H9 (cell line): Measurements from ENCODE around the gene TMED6. TPM values are rescaled to one million over a fixed set of nuclear protein-coding genes. Genes with fewer than 3 reads are reported as not detected.

Experiments
- DNase-seq: peaks from one replicate; pipeline ENCODE4 v3.0.0-alpha.2; 2017
- H2AFZ ChIP-seq: one replicate; pipeline ENCODE4 v1.6.1; 2013; ENCODE audit warnings: mild to moderate bottlenecking, low read length, control low read depth, moderate library complexity
- H2AK5ac ChIP-seq: 2 replicates; pipeline ENCODE4 v1.6.1; 2013; ENCODE audit warnings: low read length, control low read depth, mixed read lengths; ENCODE audit not compliant: insufficient read length
- H2BK120ac ChIP-seq: one replicate; pipeline ENCODE4 v1.6.1; 2013; ENCODE audit warnings: low read depth, mild to moderate bottlenecking, low read length, control low read depth, inconsistent platforms; ENCODE audit not compliant: poor library complexity, severe bottlenecking
- H2BK12ac ChIP-seq: 2 replicates; pipeline ENCODE4 v1.6.1; 2013; ENCODE audit warnings: low read length, control low read depth, mixed read lengths, low read depth; ENCODE audit not compliant: insufficient read length
- H2BK15ac ChIP-seq: 2 replicates; pipeline ENCODE4 v1.6.1; 2013; ENCODE audit warnings: low read depth, low read length, control low read depth
- H2BK20ac ChIP-seq: one replicate; pipeline ENCODE4 v1.6.1; 2013; ENCODE audit warnings: low read depth, mild to moderate bottlenecking, low read length, control low read depth, inconsistent platforms; ENCODE audit not compliant: poor library complexity, severe bottlenecking
- H2BK5ac ChIP-seq: 2 replicates; pipeline ENCODE4 v1.6.1; 2013; ENCODE audit warnings: low read length, control low read depth, mixed read lengths; ENCODE audit not compliant: insufficient read length
- H3K14ac ChIP-seq: 2 replicates; pipeline ENCODE4 v1.6.1; 2013; ENCODE audit warnings: low read length, control low read depth; ENCODE audit not compliant: insufficient read depth
- H3K18ac ChIP-seq: 2 replicates; pipeline ENCODE4 v1.6.1; 2013; ENCODE audit warnings: low read depth, mild to moderate bottlenecking, mixed read lengths, low read length, control low read depth; ENCODE audit not compliant: insufficient read length
- H3K23ac ChIP-seq: 2 replicates; pipeline ENCODE4 v1.6.1; 2013; ENCODE audit warnings: low read length, control low read depth, mixed read lengths, low read depth; ENCODE audit not compliant: insufficient read length
- H3K23me2 ChIP-seq: 2 replicates; pipeline ENCODE4 v1.6.1; 2013; ENCODE audit warnings: low read depth, mild to moderate bottlenecking, mixed read lengths, low read length, control low read depth; ENCODE audit not compliant: insufficient read length, poor library complexity, severe bottlenecking
- H3K27ac ChIP-seq: 2 replicates; pipeline ENCODE4 v1.5.1; 2013; ENCODE audit warnings: low read length, control low read depth, mixed read lengths, low read depth; ENCODE audit not compliant: insufficient read length
- H3K27me3 ChIP-seq: 2 replicates; pipeline ENCODE4 v1.6.1; 2013; ENCODE audit warnings: low read length, control low read depth, inconsistent platforms; ENCODE audit not compliant: insufficient read depth
- H3K4ac ChIP-seq: 2 replicates; pipeline ENCODE4 v1.6.1; 2013; ENCODE audit warnings: low read depth, mild to moderate bottlenecking, control low read depth, inconsistent platforms, low read length, moderate library complexity
- H3K4me1 ChIP-seq: 2 replicates; pipeline ENCODE4 v1.6.1; 2013; ENCODE audit warnings: low read length, control low read depth, inconsistent platforms; ENCODE audit not compliant: insufficient read depth
- H3K4me2 ChIP-seq: 2 replicates; pipeline ENCODE4 v1.6.1; 2013; ENCODE audit warnings: low read length, control low read depth, mixed read lengths; ENCODE audit not compliant: insufficient read length, insufficient read depth
- H3K56ac ChIP-seq: 2 replicates; pipeline ENCODE4 v1.6.1; 2013; ENCODE audit warnings: low read depth, mild to moderate bottlenecking, mixed read lengths, low read length, control low read depth; ENCODE audit not compliant: insufficient read length
- H3K79me1 ChIP-seq: 2 replicates; pipeline ENCODE4 v1.6.1; 2013; ENCODE audit warnings: low read depth, mild to moderate bottlenecking, moderate library complexity, low read length, control low read depth, inconsistent platforms; ENCODE audit not compliant: insufficient read depth, poor library complexity, severe bottlenecking
- H3K79me2 ChIP-seq: 2 replicates; pipeline ENCODE4 v1.6.1; 2013; ENCODE audit warnings: low read length, control low read depth, inconsistent platforms; ENCODE audit not compliant: insufficient read depth
- H3K9ac ChIP-seq: 2 replicates; pipeline ENCODE4 v1.6.1; 2013; ENCODE audit warnings: low read length, control low read depth, mixed read lengths; ENCODE audit not compliant: insufficient read length; ENCODE audit errors: extremely low read depth
- H3K9me3 ChIP-seq: one replicate; pipeline ENCODE4 v1.6.1; 2013; ENCODE audit warnings: low read depth, low read length, inconsistent platforms; ENCODE audit not compliant: control insufficient read depth
- H3T11ph ChIP-seq: one replicate; pipeline ENCODE4 v1.6.1; 2013; ENCODE audit warnings: mild to moderate bottlenecking, low read length, control low read depth, inconsistent platforms
- H4K20me1 ChIP-seq: one replicate; pipeline ENCODE4 v1.6.1; 2013; ENCODE audit not compliant: control insufficient read depth, insufficient read length, insufficient read depth
- H4K5ac ChIP-seq: 2 replicates; pipeline ENCODE4 v1.6.1; 2013; ENCODE audit warnings: low read depth, mild to moderate bottlenecking, mixed read lengths, low read length, control low read depth; ENCODE audit not compliant: insufficient read length
- H4K8ac ChIP-seq: replicated peaks from 2 replicates; pipeline ENCODE4 v1.6.1; 2013; ENCODE audit warnings: low read length, control low read depth, mixed read lengths, low read depth; ENCODE audit not compliant: insufficient read length
- H4K91ac ChIP-seq: 2 replicates; pipeline ENCODE4 v1.6.1; 2013; ENCODE audit warnings: low read depth, mild to moderate bottlenecking, moderate library complexity, mixed read lengths, low read length, control low read depth; ENCODE audit not compliant: insufficient read length
- H3K27ac Mint-ChIP-seq, 3 experiments: 2 replicates in 2 of 3; 3 replicates in 1 of 3; pipeline ENCODE4 v1.8.0; 2020 to 2021; ENCODE audit warnings: mixed read lengths in 3 of 3, mild to moderate bottlenecking in 1 of 3, moderate library complexity in 1 of 3
- H3K27me3 Mint-ChIP-seq: 2 replicates; pipeline ENCODE4 v1.8.0; 2021; ENCODE audit warnings: low read depth, mild to moderate bottlenecking, moderate library complexity, mixed read lengths
- H3K36me3 Mint-ChIP-seq, 3 experiments: 2 replicates in 2 of 3; 3 replicates in 1 of 3; pipeline ENCODE4 v1.8.0; 2020 to 2021; ENCODE audit warnings: low read depth in 3 of 3, mixed read lengths in 3 of 3; ENCODE audit not compliant: insufficient read depth in 1 of 3
- H3K4me1 Mint-ChIP-seq, 2 experiments: 2 replicates each; pipeline ENCODE4 v1.8.0; 2020; ENCODE audit warnings: mixed read lengths in 2 of 2
- H3K4me3 Mint-ChIP-seq, 2 experiments: 2 replicates in 1 of 2; 3 replicates in 1 of 2; pipeline ENCODE4 v1.8.0; 2020 to 2021; ENCODE audit warnings: mild to moderate bottlenecking in 2 of 2, mixed read lengths in 2 of 2, moderate library complexity in 1 of 2
- H3K9me3 Mint-ChIP-seq, 2 experiments: 2 replicates in 1 of 2; 3 replicates in 1 of 2; pipeline ENCODE4 v1.8.0; 2020; ENCODE audit warnings: mild to moderate bottlenecking in 2 of 2, mixed read lengths in 2 of 2, moderate library complexity in 1 of 2
- CTCF ChIP-seq: fragments of 200-600 bp; sonication (generic); conservative IDR thresholded peaks from 3 replicates; pipeline ENCODE4 v1.8.0; 2021; ENCODE audit warnings: antibody characterized with exemption, mild to moderate bottlenecking
- WGBS: extraction: QIAGEN DNeasy Blood & Tissue Kit; methylation state at CpG from one replicate; pipeline ENCODE4 v1.1.7; 2013; ENCODE audit warnings: missing lambda C conversion rate, low lambda C conversion rate, mixed read lengths; ENCODE audit not compliant: insufficient read length; ENCODE audit errors: extremely low coverage; 5-methylcytosine and 5-hydroxymethylcytosine counted together
- total RNA-seq: library from RNA; stranded (reverse); gene quantifications from 2 replicates; pipeline ENCODE4 v1.2.1, GENCODE V29; 2021

TMED6 gene
- total RNA-seq, 1 experiment from 2014 or later = 0.31 TPM

GRCh38 chr16:69330286-69331109, 21.1 kb downstream of the TMED6 start, which contains the start of gene PDF:
TSS of gene PDF (minus strand) at chr16:69330588. CDS start at chr16:69330570, 18 bp downstream.
- H4K20me1 ChIP-seq = peaks cover 2% of the 10 kb centered on the region
- H3K9me3 ChIP-seq = no peaks in the 10 kb centered on the region
- Mint-ChIP-seq H3K4me3 (peak within 1 kb of the TSS; percentile 83 to 88), H3K27ac (peak within 1 kb of the TSS; percentile 97), H3K36me3 (peaks cover 39 to 83% (median 69%) of the 10 kb centered on the region in 3 experiments), H3K27me3 (no peaks in the 10 kb centered on the region; the same call in 1 of the 2 replicates), H3K4me1 (peaks cover 21 to 23% of the 10 kb centered on the region in 2 experiments), H3K9me3 (no peaks in the 10 kb centered on the region)
- H2BK5ac ChIP-seq = no peak within 1 kb of the TSS
- H3K4me1 ChIP-seq = no peaks in the 10 kb centered on the region
- H3K4ac ChIP-seq = no peak within 1 kb of the TSS; the same call in 1 of the 2 replicates
- H3K4me2 ChIP-seq = peak within 1 kb of the TSS; percentile 92
- peak within 1 kb of the TSS; percentile 86 for H3K9ac ChIP-seq
- H3K23ac ChIP-seq = no peak within 1 kb of the TSS
- peaks cover 6% of the 10 kb centered on the region for H3K23me2 ChIP-seq
- H3K18ac ChIP-seq = peak within 1 kb of the TSS; percentile 69
- peak within 1 kb of the TSS; percentile 60 for H3K27ac ChIP-seq
- H2BK12ac ChIP-seq = no peak within 1 kb of the TSS
- peaks cover 5% of the 10 kb centered on the region for H3K79me1 ChIP-seq
- no peak within 1 kb of the TSS for H2BK20ac ChIP-seq
- peak within 1 kb of the TSS; percentile 39 for H2BK120ac ChIP-seq
- H4K5ac ChIP-seq = no peak within 1 kb of the TSS
- no peaks in the 10 kb centered on the region for H3K27me3 ChIP-seq
- TF ChIP-seq CTCF = no peak
- no peak within 1 kb of the TSS for H2AK5ac ChIP-seq
- H2AFZ ChIP-seq = no peak within 1 kb of the TSS
- H3T11ph ChIP-seq = no peak within 1 kb of the TSS
- no peak within 1 kb of the TSS for H4K8ac ChIP-seq
- no peak within 1 kb of the TSS for H2BK15ac ChIP-seq
- H3K79me2 ChIP-seq = peaks cover 16% of the 10 kb centered on the region; the same call in 1 of the 2 replicates
- peak; percentile 96 for DNase-seq
- no CpG with 5 or more reads among the region's 93 CpGs for WGBS
- peak within 1 kb of the TSS; percentile 88 for H3K14ac ChIP-seq
- H4K91ac ChIP-seq = no peak within 1 kb of the TSS
- H3K56ac ChIP-seq = no peak within 1 kb of the TSS
